GM19324 (cell line): ENCODE results near the gene EGR4.
"Not testable (repeated sequence)": the region's sequence is repeated elsewhere in the genome, so short reads cannot be mapped to it uniquely, and the experiment has no call there.

Experiments
- ATAC-seq: cut with Tn5 transposase; IDR thresholded peaks from one replicate; pipeline ENCODE4 v1.9.1; 2021; ENCODE audit warnings: mild to moderate bottlenecking, moderate library complexity; ENCODE audit not compliant: unreplicated experiment, low FRiP score

Gene EGR4

DNA sequence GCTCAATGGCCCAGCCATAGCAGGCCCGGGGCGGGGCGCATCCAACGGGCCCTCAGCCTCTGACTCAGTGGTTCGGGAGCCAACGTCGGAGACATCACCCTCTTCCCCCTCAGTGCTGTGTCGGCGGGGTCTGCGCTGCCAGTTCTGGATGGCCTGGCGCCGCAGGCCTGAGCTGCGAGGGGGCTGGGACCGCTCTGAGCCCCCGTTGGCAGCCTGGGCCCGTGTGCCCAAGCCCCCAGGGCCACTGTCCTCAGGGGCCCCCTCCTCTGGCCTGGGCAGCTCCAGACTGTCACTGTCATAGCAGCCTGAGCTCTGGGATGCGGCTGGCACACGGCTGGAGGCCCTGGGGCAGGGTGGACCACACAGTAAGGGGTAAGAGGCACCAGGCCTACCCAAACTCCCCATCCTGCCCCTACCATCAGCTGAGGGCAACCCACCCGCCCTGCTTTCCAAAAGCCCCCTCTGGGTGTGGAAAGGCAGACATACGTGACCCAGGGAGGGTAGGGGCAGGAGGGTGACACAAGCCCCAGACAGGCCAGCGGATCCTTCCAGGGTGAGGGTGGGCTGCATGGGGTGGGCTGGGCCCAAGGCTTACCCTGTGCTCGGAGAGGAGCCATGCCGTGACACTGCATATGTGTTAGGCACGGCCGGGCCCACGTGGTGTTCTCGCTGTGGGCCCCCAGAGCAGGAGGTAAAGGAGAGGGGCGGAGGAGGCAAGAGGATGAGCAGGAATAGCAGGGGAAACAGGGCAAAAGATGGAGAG, 27.9 kb downstream of the EGR4 start:
- ATAC-seq, result no peak

DNA sequence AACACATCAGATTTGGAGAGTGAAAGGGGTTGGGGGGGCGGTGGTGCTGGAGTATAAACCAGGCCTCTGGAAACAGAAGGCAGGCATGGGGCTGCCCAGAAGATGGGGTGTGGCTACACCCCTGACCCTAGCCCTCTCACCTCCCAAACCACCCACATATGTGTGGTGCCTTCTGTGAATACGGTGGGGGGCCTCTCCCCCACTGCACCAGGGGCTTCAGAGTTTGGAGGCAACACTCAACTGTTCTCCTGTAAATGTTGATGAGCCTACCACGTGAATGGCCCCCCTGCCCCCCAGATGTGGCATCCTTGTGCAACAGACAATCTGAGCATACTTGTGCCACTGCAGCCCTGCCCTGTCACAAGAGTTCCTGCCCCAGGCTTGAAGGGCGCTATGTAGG, 28.6 kb downstream of the EGR4 start:
- ATAC-seq, result no peak

DNA sequence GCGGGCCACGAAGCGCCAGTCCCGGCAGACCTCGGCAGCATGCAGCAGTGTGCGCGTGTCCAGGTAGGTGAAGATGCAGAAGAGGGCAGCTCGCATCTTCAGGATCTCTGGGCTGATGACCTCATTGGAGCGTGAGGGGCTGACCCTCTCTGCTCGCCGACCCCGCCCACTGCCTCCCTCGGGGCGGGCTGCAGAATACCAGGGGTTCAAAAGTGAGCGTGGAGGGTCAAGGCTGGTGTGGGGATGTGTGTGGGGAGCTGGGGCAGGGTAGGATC, 29.1 kb downstream of the EGR4 start:
- ATAC-seq, result no peak

DNA sequence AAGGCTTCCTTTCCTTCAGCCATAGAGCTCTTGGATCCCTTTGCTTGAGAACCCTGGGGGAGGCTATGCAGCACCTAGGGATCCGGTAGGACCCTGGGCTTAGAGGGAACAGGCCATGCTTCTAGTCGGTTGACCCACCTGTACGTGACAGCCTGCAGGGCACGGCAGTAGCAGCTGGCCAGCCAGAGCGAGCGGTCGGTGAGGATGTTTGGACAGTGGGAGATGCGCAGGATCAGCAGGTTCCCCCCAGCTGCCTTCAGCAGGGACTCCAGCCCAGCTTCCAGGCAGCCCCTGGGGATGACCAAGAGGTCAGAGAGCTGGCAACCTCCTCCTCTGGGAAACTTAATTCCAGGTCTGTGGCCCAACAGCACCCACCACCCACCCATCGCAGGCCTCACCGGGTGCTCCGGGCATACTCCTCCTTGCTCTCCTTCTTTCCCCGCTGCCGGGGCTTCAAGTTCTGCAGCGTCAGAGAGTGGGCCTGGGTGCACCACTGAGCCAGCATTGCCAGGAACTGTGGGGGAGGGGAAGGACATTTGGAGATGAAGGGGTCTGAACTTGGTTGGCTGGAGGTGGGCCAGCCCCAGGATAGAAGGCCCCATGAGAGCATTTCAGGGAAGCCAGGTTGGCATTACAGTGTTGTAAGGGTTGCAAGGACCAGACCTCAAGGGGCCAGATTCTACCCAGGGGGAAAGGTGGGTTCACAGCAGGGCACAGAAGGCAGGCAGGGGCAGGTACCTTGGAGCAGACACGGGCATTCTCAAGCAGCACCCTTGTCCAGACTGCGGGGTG, 29.6 kb downstream of the EGR4 start:
- ATAC-seq, result no peak

DNA sequence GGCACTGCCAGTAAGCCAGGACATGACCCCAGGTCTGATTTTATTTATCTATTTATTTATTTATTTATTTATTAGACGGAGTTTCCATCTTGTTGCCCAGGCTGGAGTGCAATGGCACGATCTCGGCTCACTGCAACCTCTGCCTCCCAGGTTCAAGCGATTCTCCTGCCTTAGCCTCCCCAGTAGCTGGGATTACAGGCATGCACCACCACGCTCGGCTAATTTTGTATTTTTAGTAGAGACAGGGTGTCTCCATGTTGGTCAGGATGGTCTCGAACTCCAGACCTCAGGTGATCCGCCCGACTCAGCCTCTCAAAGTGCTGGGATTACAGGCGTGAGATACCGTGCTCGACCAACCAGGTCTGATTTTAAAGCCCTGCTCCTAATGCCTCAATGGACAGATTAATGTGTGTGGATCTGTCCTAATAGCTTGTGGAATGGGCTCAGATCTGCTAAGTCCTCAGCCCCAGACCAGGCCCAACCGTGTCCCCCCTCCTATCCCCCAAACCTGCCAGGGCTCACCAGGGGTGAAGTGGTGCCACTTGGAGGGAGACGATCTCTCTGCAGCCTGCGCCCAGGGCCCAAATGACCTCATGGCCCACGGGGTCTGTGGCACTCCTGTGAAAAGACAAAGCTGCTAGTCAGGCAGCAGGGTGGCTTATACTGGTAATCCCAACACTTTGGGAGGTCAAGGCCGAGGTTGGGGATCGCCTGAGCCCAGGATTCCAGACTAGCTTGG, 30.5 kb downstream of the EGR4 start:
- ATAC-seq, result not testable (repeated sequence)

DNA sequence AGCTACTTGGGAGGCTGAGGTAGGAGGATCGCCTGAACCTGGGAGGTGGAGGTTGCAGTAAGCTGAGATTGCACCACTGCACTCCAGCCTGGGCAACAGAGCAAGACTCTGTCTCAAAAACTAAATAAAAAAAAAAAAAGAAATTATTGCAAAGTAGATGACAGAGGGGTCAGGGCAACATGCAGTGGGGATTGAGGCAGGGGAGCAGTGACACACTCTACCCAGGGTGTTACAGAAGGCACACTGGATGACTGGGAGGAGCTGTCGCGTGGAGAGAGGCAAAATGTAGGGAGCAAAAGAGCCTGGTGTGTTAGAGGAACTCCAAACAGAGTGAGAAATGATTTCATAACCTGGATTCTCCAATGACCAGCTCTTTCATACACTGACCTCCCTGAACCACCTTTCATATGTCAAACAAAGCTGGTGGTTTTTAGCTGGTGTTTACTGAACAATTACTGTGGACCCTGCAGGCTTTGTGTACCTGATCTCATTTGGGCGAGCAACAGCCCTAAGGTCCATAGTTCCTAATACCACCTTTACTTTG, 31.2 kb downstream of the EGR4 start:
- no peak for ATAC-seq

DNA sequence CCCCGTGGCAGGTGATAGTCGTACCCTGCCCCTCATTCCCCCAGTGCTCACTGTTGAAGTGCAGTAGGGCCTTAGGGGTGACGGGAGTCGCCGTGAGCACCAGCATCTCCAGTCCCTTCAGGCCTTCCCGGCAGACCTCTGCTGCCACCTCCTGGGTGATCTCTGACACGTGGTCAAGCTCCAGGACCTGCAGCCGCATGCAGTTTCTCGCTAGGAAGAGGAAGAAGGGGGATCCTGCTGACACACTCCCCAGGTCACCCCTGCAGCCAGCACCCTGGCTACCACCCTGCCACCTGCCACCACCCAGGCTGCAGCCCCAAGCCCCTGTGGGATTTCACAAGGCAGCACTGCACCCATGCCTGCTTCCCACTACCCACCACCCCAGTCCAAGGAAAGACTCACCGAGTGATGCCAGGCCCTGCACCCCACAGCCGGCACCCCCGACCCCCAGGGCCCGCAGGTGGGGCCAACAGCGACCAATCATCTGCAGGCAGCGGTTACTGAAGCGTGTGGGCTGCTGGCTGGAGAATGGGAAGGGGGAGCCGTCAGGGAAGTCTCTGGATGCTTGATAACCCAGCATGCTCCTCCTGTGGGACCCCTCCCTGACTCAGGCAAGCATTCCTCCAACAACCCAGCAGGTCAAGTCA, 32.9 kb downstream of the EGR4 start:
- no peak for ATAC-seq

DNA sequence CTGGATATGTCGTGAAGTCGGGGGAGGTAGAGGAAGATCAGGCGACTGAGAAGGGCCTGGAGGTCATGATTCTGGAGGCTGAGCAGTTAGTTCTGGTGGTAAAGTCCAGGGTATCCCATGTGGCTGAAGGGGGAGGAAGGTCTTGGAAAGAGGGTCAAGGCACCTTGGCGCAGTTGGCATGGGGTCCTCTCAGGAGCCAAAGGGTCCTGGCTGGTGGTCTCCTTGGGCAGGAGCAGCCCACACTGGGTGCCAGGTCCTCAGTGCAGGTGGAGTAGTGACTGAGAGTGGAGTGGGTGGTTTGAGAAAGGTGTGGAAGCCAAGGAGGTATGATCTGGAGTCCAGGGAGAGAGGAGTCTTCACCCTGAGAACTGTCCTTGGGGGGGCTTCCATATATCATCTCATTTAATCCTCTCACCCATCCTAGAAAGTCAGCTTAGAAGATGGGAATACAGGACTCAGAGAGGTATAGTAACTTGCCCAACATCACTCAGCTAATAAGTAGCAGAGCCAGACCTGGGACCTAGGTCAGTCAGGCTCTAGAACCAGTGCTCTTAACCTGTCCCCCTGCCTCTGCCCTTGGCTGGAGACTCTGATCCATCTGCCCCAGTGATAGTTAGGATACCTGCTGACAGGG, 33.5 kb downstream of the EGR4 start:
- ATAC-seq, result no peak

DNA sequence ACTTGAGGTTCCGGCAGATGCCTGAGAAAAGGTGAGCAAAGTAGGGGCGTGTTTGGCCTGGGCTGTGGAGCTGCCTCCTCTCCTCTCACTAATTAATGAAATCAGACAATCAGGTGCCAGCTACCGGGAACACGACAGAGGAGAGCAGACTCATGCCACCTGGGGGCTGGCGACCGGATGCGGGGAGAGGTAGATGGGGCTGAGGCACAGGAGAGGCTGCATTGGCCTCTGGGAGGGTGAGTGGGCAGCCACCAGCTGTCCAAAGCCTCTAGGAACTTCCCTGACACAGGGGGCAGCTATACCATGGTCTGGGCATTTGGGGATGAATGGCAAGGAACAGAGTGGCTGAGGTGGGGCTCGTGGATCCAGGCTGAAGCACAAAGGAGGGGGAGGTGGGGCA, 34.1 kb downstream of the EGR4 start:
- ATAC-seq, result no peak

DNA sequence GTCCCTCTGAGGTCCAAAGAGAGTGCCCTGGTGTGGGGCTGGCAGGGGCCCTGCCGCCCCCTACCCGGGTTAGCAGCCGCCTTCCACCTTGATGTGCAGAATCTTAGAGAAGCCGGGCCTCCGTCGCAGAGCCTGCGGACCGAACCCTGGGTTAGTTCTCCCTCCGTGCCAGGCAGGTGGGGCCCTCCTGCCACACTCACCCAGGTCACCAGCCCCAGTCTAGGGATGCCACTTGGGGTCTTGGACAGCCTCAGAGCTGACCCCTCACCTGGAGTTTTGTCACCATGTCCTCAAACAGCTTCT, 34.5 kb downstream of the EGR4 start:
- ATAC-seq, result no peak

DNA sequence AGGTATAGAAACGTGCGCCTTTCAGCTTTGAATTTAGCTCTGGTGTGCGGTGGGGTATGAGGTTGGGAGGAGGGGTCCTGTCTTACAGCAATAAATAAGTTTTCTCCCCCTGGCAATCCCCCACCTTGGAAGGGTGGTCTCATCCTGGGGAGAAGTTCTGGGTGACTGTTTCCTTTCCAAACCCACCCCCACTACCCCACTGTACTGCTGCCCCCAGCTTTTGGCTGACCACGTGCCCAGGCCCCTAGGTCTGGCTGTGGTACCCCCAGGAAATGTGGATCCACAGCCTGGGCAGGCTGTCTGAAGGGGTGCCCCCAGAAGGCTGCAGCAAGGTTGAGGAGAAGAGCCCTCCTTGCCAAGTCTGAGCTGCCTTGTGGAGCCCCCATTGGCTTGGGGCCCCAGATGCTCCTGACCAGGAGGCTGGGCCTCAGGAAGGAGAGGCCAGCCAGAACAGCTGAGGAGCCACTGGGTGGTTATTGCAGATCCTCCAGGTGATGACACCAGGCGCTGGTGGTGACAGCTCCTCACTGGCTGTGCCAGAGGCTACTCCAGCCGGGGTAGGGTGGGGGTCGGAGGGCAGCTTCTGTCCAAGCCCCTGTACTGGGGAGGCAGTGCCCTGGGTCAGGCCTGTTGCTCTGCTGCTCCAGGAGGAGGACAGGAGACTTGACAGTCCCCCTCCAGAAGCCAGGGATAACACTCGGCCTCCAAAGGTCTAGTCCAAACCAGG, 35.0 kb downstream of the EGR4 start:
- ATAC-seq, result no peak

DNA sequence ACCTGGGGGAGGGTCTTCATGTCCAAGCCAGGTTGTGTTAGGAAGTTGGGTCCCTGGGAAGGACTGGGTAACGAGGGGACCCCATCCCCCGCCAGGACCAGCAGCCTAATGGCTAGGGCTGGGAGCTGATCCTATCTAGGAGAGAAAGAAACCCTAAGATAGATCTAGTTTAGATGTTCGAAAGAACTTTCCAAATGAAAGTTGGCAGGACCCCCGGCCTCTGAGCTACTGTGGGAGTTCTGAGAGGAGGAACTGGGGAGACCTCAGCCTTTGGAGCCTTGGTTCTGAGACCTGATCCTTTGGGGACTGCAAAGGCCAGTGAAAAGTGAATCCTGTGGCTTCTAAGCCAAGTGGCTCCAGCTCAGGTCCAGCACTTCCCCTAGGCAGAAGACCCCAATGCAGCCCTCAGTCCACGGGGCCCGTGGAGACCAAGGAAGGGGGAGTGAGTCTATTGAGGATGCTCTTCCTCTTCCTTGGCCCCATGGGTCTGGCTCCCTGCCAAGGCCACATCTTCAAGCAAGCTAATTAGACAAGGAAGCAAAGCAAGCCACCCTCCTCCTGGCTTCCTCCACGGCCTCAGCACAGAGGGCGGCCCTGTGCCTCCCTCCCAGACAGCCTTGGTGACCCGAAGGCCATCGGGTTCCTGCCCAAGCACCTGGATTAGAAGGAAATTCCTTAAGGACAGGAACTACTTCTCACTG, 35.8 kb downstream of the EGR4 start:
- no peak for ATAC-seq

DNA sequence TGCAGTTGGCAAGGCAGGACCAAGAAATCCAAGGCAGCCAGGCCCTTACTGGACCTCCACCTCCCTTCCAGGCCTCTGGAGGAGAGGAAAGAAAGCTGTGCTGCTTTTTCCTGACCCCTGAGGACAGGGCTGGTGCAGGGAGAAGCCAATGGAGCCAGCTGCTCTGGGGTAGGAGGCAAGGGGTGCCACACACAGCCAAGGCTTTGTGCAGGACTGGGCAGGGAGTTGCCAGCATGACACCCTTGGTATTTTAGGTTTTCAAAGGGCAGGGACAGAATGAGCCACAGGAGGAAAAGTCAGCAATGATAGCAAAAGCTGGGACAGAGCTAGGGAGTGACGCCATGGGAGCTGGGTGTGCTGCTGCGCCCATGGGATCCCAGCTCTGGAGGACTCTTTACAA, 36.3 kb downstream of the EGR4 start:
- ATAC-seq, result no peak

DNA sequence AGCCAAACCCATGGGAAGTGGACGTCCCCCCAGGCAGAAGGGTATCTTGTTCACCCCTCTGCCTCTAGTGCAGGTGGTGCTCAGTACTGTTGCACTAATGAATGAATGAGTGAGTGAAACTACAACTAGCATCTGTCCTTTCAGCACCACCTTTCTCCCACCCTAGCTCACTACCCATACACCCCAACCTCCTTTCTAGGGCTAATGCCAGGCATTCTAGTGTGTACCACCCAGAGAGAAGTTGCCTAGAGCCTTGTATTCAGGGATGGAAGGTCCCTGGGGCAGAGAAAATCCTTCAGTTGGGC, 36.8 kb downstream of the EGR4 start:
- ATAC-seq, result no peak

DNA sequence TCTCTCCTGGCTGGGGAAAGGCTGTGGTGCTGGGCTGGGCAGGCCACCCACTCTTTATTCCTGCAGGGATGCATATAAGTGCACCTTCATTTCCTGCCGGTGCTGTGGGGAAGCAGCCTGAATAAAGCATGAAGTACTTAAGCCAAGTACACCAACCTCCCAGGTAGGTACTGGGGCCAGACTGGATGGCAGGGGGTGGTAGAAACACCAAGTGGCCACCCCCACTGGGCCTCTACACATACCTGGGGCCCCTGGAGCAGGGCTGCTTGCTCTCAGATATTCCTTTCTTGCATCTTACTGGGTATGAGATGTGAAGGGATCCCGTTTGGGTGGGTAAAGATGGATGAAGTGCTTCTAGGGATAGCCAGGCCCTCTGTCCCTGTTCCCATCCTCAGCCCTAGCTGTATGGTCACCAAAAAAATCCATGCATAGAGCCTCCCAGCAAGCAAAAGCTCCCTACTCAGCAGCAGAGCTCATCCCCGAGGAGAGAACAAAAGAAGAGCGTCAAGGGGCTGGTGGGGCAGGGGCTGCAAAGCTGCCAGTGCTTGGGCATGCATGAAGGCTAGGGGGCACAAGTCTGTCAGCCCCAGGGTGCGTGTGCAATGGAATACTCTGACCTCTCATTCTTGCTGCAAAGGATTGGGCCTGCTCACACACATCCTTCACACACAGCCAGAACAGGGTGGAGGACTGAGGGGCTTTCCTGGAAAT, 37.3 kb downstream of the EGR4 start:
- ATAC-seq, result no peak

DNA sequence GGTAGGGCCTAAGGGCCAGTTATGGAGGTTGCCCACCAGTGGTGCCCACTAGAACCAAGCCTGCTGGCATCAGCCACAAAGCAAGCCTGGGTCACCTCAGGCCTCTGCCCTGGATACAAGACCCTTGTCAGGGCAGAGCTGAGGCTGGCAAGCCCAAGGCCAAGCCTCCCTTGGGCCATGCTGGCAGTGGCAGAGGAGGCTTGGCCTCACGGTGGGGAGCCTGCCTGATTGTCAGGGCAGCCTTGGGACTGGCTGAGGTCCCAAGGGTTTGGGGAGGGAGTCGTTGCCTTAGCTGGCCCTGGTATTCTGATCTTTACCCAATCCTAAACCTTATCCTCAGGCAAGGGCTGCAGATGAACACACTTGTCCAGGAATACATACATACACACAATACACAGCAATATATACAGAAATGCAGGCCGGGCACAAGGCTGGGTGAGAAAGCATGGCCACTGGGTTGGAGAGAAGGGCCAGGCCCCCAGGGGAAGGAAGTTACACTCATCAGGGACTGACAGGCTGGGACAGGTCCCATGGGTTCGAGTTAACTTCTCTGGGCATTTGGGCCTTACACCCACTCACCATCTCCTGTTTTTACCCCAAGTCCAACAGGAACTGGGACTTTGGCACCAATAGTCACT, 38.2 kb downstream of the EGR4 start:
- no peak for ATAC-seq

DNA sequence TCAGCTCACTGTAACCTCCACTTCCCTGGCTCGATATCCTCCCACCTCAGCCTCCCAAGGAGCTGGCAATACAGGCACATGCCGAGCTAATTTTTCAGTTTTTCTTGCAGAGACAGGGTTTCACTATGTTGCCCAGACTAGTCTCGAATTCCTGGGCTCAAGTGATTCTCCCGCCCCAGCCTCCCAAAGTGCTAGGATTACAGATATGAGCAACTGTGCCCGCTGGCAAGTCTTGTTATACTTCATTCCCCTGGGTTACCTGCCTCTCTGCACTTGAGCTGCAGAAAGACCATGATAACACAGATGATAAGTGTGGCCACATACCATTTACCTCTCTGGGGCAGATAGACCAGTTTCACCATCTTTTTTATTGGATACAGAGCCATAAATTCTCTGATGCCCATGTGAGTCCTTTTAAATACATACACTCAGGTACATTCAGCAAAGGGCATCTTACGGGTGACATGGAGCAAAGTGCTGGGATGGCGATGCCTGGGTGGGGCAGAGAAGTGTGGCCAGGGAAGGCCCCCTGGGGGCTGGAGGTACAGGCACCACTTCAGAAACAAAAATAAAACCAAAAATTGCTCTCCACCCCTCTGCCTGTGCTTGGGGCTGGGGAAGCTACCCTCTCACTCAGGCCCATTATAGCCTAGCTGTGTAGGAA, 38.9 kb downstream of the EGR4 start:
- no peak for ATAC-seq

DNA sequence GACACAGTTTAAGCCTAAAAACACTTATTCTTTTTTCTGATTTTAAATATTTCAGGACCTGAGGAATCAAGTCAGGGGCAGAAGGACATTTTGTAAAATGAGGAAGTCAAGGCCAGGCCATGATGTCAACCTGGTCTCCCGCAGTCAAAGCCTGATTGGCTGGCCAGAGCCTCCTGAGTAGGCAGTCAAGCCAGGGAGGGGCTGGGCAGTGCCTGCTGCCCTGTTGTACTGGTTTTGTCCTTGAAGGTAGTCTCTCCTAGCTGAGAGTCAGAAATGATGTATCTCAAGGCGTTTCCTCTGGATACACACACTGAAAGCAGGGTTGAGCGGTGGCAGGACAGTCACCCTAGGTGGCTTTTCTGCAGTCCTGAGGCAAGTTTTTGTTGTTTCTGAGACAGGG, 39.4 kb downstream of the EGR4 start:
- no peak for ATAC-seq
